ENCODE results near the gene CYB5A.
A peak's percentile ranks its signal among the peaks of the same experiment; 100 is the strongest.

Gene CYB5A

GRCh38 chr18:74315464-74316256 is 23.9 kb upstream of the CYB5A start, which contains the start of gene C18orf63:
Gene C18orf63, plus strand, starts transcription at chr18:74315839. Its CDS starts 2,027 bp downstream, at chr18:74317866.
- DNase-seq = no peak
- TF ChIP-seq POLR2A (IDR thresholded peaks at IDR 0.05; ENCODE audit: low read length) (no peak), GATA1 (IDR thresholded peaks at IDR 0.05; ENCODE audit: low read depth, low read length) (no peak)

GRCh38 chr18:74314759-74315463 is 23.1 kb upstream of the CYB5A start:
- TF ChIP-seq POLR2A (IDR thresholded peaks at IDR 0.05; ENCODE audit: low read length) (no peak), GATA1 (IDR thresholded peaks at IDR 0.05; ENCODE audit: low read depth, low read length) (no peak)
- no peak for DNase-seq

GRCh38 chr18:74311000-74311399 is 19.2 kb upstream of the CYB5A start:
- TF ChIP-seq POLR2A (IDR thresholded peaks at IDR 0.05; ENCODE audit: low read length) (no peak), GATA1 (IDR thresholded peaks at IDR 0.05; ENCODE audit: low read depth, low read length) (no peak)
- DNase-seq = no peak

GRCh38 chr18:74310411-74310810 is 18.6 kb upstream of the CYB5A start:
- TF ChIP-seq POLR2A (IDR thresholded peaks at IDR 0.05; ENCODE audit: low read length) = no peak
- no peak for TF ChIP-seq GATA1 (IDR thresholded peaks at IDR 0.05; ENCODE audit: low read depth, low read length)
- DNase-seq = peak in 1 of 2 experiments; percentile 35

- no peak for DNase-seq
- no peak for TF ChIP-seq POLR2A (IDR thresholded peaks at IDR 0.05; ENCODE audit: low read length)
- no peak for TF ChIP-seq GATA1 (IDR thresholded peaks at IDR 0.05; ENCODE audit: low read depth, low read length)
Measured at GRCh38 chr18:74303936-74304335, 12.2 kb upstream of the CYB5A start.

DNA sequence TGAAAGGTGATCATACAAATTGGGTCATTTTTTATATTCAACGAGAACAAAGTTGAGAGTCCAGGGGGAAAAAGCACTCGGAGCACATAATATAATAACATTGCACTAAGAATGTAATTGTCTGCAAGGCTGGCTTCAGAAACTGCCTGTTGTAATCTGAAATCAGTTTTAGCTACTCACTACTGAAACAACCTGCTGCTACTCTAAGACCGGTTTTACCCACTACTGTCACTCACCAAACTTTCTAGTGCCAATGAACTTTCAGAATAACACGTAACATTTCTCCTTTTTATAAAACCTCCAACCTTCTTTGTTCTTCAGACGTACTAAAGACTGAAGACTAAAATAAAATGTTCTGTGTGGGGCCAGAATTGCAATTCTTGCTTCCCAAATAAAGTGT is 11.5 kb upstream of the CYB5A start:
- TF ChIP-seq POLR2A (IDR thresholded peaks at IDR 0.05; ENCODE audit: low read length) (no peak), GATA1 (IDR thresholded peaks at IDR 0.05; ENCODE audit: low read depth, low read length) (no peak)
- no peak for DNase-seq

DNA sequence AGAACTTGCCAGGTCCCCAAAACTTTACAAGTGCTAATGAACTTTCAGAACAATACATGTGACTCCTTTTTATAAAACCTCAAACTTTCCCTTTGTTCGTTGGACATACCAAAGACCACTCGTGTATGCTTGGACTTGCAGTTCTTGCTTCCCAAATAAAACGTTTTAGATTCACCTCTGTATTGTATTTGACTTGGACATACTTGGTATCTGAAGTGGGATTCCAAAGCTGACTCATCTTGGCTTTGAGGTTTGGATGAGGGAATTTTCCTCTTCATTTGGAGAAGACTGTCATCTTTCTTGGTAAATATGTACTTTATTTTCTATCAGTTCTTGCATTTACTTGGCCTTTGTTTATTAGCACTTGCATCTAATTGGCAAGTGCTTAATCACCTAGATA is 8.0 kb upstream of the CYB5A start:
- DNase-seq = no peak
- TF ChIP-seq POLR2A (IDR thresholded peaks at IDR 0.05; ENCODE audit: low read length) = no peak
- no peak for TF ChIP-seq GATA1 (IDR thresholded peaks at IDR 0.05; ENCODE audit: low read depth, low read length)

DNA sequence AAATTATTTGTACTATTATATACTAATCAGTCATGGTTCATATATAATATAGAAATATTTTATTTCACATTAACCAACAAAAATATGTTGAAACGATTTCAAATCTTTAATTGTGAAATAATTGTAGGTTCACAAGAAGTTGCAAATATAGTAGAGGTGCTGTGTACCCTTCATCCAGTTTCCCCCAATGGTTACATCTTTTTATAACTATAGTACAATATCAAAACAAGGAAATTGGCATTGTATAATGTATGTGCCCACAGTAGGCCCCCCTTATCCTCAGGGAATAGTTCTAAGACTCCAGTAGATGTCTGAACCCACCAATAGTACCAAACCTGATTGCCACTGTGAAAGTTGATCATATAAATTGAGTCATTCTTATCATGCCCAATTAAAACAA is 7.4 kb upstream of the CYB5A start:
- TF ChIP-seq POLR2A (IDR thresholded peaks at IDR 0.05; ENCODE audit: low read length) (no peak), GATA1 (IDR thresholded peaks at IDR 0.05; ENCODE audit: low read depth, low read length) (no peak)
- DNase-seq = no peak

DNA sequence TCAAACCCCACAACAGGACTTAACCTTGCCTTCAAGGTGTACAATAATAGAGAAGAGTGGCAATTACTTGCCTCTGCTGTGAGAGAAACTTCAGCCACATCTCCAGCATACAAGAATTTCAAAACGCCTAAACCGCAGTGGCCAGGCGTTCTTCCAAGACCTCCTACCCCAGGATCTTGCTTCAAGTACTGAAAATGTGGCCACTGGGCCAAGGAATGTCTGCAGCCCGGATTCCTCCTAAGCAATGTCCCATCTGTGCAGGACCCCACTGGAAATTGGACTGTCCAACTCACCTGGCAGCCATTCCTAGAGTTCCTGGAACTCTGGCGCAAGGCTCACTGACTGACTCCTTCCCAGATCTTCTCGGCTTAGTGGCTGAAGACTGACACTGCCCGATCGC is 2.8 kb upstream of the CYB5A start:
- TF ChIP-seq GATA1 (IDR thresholded peaks at IDR 0.05; ENCODE audit: low read depth, low read length) (no peak), POLR2A (IDR thresholded peaks at IDR 0.05; ENCODE audit: low read length) (no peak)

GRCh38 chr18:74292982-74293381 is 1.2 kb upstream of the CYB5A start:
- peak; percentile 49 to 57 for DNase-seq

More for the DNA sequence above, 2.8 kb upstream of the CYB5A start:
- no peak for DNase-seq

DNA sequence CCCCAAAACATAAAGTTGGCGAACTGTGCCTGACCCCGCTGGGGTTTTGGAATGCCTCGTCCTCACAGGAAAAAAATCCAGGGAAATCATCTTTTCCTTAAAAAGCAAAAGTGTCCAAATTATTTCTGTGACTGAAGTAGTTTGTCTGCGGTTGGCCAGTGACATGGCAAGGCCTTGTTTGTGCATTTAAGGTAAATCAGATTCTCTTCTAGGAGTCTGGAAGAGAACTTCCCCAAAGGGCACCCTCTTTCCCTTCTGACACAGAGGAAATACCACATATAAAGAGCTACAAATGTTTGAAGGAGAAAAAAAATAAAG is 737 bp upstream of the CYB5A start:
- peak in 1 of 2 experiments; percentile 60 for DNase-seq
- no peak for TF ChIP-seq POLR2A (IDR thresholded peaks at IDR 0.05; ENCODE audit: low read length)
- TF ChIP-seq GATA1 (IDR thresholded peaks at IDR 0.05; ENCODE audit: low read depth, low read length) = no peak

DNA sequence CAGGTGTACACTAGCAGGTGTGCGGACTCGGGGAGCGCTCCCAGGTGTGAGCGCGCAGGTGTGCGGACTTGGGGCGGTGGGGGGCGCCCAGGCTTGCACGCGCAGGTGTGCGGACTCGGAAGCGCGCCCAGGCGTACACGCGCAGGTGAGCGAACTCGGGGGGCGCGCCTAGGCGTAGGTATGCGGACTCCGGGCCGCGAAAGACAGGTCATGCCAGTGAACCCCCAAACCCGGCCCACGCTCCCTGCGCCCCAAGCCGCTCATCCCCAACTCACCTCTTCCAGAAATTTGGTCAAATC is 342 bp downstream of the CYB5A start:
- no peak for TF ChIP-seq POLR2A (IDR thresholded peaks at IDR 0.05; ENCODE audit: low read length)

GRCh38 chr18:74290794-74291471 is 830 bp downstream of the CYB5A start:
- TF ChIP-seq GATA1 (IDR thresholded peaks at IDR 0.05; ENCODE audit: low read depth, low read length) = no peak
- TF ChIP-seq POLR2A (IDR thresholded peaks at IDR 0.05; ENCODE audit: low read length) = no peak
- DNase-seq = peak; percentile 57 to 62

More for the DNA sequence above, 342 bp downstream of the CYB5A start:
- no peak for DNase-seq

GRCh38 chr18:74290021-74290420 is 1.7 kb downstream of the CYB5A start:
- DNase-seq = peak in 1 of 2 experiments; percentile 36
- TF ChIP-seq POLR2A (IDR thresholded peaks at IDR 0.05; ENCODE audit: low read length) (no peak), GATA1 (IDR thresholded peaks at IDR 0.05; ENCODE audit: low read depth, low read length) (no peak)

- DNase-seq = no peak
- no peak for TF ChIP-seq POLR2A (IDR thresholded peaks at IDR 0.05; ENCODE audit: low read length)
- TF ChIP-seq GATA1 (IDR thresholded peaks at IDR 0.05; ENCODE audit: low read depth, low read length) = no peak
Measured at GRCh38 chr18:74289137-74289536, 2.6 kb downstream of the CYB5A start.

Data from erythroblast (primary cell).